NCI-H2196 treated with DMSO at 0.1 percent for 48 hours (cell line): ENCODE measurements around the gene MAGEB5.
"Not testable (repeated sequence)": the region's sequence is repeated elsewhere in the genome, so short reads cannot be mapped to it uniquely, and the experiment has no call there.

Experiments
- DNase-seq: peaks from one replicate; lab custom pipeline; 2025; ENCODE audit not compliant: unreplicated experiment; lab: John Stamatoyannopoulos, UW

The MAGEB5 gene, protein sequence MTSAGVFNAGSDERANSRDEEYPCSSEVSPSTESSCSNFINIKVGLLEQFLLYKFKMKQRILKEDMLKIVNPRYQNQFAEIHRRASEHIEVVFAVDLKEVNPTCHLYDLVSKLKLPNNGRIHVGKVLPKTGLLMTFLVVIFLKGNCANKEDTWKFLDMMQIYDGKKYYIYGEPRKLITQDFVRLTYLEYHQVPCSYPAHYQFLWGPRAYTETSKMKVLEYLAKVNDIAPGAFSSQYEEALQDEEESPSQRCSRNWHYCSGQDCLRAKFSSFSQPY

DNA sequence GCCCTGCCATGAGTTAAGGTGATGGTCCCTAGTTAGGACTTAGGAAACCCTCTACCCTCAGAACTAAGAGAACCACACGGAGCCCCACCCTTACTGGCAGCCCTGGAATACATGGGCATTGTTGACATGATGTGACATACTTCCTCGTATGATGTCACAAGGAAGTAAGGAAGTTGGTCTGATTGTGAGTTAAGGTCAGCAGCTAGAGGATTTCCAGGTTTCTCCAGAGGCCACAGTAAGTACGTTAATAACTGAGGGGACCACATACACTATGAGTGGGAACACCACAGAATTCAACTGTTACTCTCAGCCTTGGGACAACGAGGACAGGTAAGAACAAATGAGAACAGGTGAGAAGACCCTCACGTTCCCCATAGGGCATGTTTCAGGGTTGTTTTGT lies at the start of gene MAGEB5:
Gene MAGEB5 (plus strand): TSS at position 301 of the 400 bp plus-strand sequence. CDS start 1,133 bp downstream, outside the sequence.
- no peak for DNase-seq

DNA sequence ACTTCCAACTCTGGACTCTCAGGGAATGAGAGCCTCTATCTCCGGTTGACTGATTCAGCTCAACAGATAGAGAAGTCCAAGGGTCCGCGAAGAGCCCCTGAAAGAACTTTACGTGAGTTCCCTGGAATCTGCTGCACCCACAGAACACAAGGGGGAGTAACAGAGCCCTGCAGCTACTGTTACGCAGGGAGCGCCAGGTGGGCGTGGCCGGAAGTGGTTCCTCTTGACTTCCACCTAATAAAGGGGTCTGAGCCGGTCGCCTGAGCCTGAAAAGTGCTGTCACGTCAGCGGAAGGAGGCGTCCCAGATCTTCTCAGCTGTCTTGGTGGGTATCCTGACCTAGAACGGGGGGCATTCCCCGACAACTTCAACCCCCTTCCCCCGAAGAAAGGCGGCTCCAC lies 23.8 kb upstream of the MAGEB5 start, which contains the start of gene MAGEB6:
Gene MAGEB6 (plus strand): TSS at position 237 of the 400 bp plus-strand sequence. CDS start 1,407 bp downstream, outside the sequence.
- DNase-seq: no peak

DNA sequence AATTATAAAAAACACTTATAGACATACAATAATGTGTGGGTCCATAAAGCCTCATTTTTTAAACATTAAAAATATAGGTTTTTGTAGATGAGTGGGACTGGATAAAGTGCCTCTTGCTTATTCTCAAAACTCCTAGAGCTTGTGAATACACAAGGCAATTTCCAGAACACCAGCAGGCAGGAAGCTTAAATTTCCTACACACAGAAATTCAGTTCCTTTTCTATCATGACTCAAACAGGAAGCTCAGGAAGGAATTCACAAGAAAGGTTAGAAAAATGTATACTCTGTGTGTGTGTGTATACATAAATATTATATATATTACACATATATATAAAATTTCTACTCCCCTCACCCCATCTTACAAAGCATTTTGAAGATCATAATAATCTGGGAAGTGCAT lies 12.4 kb upstream of the MAGEB5 start:
- no peak for DNase-seq

DNA sequence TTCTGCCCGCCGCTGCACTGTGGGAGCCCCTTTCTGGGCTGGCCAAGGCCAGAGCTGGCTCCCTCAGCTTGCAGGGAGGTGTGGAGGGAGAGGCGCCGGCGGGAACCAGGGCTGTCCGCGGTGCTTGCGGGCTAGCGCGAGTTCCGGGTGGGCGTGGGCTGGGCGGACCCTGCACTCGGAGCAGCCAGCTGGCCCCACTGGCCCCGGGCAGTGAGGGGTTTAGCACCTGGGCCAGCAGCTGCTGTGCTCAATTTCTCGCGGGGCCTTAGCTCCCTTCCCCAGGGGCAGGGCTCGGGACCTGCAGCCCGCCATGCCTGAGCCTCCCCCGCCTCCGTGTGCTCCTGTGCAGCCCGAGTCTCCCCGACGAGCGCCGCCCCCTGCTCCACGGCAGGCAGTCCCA lies 11.3 kb upstream of the MAGEB5 start:
- not testable (repeated sequence) for DNase-seq

DNA sequence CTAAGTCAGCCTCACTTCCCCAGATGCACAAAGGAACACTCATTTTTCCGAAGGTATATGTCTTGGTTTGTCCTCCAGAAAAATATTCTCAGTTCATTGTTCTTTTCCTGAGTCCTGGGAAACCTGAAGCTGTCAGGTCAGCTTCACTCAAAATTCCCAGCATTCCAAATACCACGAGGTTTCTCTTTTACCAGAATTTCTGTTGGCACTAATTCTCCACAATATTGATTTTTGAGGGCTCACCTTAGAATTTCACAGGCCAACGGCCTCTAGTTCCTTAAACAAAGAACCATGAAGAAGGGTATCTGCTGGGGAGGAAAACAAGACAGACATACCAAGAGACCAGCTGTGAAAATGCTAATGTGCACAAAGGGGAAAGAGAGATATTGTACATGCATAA lies 8.0 kb upstream of the MAGEB5 start:
- no peak for DNase-seq

DNA sequence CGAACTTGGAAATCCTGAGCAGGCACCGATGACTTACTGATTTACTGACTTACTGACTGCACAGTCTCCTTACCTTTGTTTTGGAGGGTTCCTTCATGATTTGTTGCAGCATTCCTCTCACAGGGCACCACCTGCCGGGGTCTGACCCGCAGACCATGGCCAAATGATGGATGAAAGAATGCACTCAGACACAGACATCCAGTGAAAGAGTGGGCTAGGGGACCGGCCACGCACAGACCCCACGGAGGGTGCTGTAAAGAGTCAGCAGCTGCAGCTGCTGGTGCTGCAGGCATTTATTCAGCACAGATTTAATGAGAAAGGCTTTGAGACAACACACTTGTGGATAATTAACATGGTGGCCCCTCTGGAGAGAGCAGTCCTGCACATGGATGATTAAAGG lies 3.4 kb downstream of the MAGEB5 start:
- DNase-seq: no peak

DNA sequence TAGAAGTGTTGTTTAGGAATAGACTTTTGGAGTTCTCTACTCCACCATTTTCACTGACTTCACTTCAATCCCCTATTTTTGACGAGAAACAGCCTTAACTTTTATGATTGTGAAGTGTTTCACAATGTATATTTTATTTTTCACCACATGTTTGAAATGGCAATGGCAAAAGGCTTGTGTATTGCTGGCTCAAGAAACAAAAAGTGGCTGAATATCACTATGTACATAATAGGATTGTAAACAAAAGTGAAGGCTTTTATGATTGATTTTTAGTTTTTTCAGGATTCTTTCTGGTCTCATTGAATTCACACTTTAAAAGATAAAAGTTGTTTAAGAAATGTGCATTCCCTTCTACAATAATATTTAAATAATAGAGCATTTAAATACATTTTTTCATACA lies 18.2 kb downstream of the MAGEB5 start:
- DNase-seq: no peak

DNA sequence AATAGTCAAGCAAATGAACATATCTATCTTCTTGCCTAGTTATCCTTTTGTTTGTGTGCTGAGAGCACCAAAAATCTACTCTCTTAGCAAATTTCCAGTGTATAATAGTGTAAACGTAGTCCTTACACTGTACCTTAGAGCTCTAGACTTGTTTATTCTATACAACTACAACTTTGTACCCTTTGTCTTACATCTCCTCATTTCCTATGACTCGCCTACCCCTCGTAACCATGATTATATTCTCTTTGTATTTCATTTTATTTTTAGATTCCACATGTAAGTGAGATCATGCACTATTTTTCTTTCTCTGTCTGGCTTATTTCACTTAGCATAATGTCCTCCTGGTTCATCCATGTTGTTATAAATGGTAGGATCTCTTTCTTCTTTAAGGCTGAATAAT lies 37.6 kb downstream of the MAGEB5 start:
- no peak for DNase-seq

DNA sequence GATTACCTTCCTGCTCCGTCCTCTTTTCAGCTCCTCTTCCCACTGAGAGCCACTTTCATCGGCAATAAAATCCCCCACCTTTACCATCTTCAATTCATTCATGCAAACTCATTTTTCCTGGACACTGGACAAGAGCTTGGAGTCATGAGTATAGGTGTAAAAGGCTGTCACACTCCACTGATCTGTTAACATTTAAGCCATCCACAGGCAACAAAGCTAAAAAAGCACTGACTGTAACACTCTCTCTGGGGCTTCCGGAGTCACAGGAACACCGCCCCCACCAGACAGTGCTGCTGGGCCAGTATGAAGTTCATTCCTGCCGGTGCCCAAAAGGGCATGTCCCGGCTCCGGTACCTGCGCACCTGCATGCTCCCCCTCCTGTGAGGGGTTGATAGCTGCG lies 38.5 kb downstream of the MAGEB5 start:
- no peak for DNase-seq

DNA sequence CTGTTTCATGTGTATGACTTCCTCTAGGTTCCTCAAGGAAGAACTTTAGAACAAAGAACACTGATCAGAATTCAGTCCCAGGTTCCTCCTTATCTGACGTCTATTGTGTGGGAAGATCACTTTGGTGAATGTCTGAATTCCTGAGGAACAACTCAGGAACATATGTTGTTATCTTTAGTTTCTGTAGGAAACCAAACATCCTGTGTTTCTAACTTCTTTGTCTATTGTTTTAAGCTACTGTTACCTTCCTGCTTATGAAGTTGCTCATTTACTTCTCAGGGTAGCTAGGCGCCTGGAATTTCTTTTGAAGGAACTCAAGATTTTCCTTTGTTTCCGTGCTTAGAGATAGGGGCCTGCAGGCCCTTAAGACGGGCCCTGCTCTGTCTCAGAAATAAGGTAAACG lies 46.2 kb downstream of the MAGEB5 start:
- no peak for DNase-seq
